ENCODE data around the gene GCAT. TPM values are rescaled to one million over a fixed set of nuclear protein-coding genes. Genes with fewer than 3 reads are reported as not detected.

Gene GCAT
- total RNA-seq, 4 donors from 2014 or later, result 3.8 to 53.8 (median 14.9) TPM

DNA sequence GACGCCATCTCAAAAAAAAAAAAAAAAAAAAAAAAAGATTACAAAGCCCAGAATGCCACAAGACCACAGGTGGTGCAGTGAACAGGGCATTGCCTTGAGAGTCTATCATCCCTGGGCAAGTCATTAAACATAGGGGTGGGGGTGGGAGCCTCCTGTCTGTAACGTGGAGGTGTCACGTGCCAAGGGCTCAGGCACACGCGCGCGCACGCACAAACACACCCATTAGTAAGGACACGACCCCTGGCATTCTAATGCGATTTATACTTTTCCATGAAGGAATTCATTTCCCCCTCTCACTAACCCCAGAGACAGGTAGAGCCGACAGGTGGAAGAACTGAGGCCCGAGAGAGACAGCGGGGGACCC is 5.8 kb upstream of the GCAT start:
- no peaks in the 10 kb centered on the region for H3K36me3 ChIP-seq
- intact Hi-C loops (cut with DNase I; ENCODE audit: low total_unique reads), result no loop called here
- peak overlapping the region; percentile 51 to 66 for H3K4me3 ChIP-seq
- peak overlapping the region in 1 of 2 donors; percentile 54 for H3K27ac ChIP-seq
- H3K27me3 ChIP-seq, result no peaks in the 10 kb centered on the region
- H3K4me1 ChIP-seq, result no peaks in the 10 kb centered on the region
- no peaks in the 10 kb centered on the region for H3K9me3 ChIP-seq
- TF ChIP-seq, protein P1, sequence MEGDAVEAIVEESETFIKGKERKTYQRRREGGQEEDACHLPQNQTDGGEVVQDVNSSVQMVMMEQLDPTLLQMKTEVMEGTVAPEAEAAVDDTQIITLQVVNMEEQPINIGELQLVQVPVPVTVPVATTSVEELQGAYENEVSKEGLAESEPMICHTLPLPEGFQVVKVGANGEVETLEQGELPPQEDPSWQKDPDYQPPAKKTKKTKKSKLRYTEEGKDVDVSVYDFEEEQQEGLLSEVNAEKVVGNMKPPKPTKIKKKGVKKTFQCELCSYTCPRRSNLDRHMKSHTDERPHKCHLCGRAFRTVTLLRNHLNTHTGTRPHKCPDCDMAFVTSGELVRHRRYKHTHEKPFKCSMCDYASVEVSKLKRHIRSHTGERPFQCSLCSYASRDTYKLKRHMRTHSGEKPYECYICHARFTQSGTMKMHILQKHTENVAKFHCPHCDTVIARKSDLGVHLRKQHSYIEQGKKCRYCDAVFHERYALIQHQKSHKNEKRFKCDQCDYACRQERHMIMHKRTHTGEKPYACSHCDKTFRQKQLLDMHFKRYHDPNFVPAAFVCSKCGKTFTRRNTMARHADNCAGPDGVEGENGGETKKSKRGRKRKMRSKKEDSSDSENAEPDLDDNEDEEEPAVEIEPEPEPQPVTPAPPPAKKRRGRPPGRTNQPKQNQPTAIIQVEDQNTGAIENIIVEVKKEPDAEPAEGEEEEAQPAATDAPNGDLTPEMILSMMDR (IDR thresholded peaks at IDR 0.05), result no peak
- TF ChIP-seq POLR2A (IDR thresholded peaks at IDR 0.05), result no peak
- no peak for DNase-seq

DNA sequence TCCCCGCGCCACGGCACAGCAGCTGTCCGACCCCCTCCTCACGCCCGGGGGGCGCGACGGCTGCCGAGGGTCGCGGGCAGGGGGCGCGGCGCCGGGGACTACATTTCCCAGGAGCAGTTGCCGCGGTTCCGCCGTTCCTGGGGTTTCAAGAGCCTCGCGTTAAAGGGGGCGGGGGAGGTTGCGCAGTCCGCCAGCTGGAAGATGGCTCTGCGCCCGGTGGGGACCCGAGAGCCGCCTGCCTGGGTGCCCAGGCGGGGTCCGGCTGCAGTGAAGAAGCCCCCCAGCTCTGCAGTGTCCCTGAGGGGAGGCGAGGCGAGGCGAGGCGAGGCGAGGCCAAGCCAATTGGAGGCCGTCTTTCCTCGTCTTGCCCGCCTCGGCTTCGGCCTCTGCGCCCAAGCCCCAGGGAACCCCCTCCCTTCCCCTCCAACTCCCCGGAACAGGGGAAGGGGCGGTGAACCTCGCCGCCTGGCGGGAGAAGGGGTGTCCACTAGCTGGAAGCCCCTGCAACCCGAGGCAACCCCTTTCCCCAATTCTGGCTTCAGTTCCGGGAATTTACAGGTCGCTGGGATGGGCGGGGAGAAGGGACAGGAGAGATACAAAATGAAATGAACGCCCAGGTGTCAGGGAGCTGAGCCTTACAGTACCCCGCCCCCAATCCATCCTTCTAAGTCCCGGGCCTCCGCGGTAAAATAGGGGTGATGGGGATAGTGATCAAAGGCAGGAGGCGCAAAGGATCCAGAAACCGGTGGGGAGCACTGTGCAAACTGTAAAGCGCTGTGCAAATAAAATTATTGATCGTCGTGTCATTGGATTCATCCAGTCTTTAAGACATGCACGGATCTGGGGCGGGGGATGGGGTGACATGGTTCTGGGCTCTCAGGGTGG is 5.2 kb upstream of the GCAT start:
- DNase-seq, result peak in 1 of 2 donors; percentile 59
- Histone ChIP-seq H3K27ac (peak overlapping the region; percentile 20 to 54), H3K9me3 (no peaks in the 10 kb centered on the region), H3K36me3 (no peaks in the 10 kb centered on the region), H3K27me3 (no peaks in the 10 kb centered on the region), H3K4me1 (no peaks in the 10 kb centered on the region), H3K4me3 (peak overlapping the region; percentile 51 to 66)
- peak in 1 of 2 donors; percentile 45 for TF ChIP-seq POLR2A (IDR thresholded peaks at IDR 0.05)
- TF ChIP-seq, protein P1 (IDR thresholded peaks at IDR 0.05), result peak in 1 of 4 experiments; percentile 15
- intact Hi-C loops (cut with DNase I; ENCODE audit: low total_unique reads), result no loop called here

DNA sequence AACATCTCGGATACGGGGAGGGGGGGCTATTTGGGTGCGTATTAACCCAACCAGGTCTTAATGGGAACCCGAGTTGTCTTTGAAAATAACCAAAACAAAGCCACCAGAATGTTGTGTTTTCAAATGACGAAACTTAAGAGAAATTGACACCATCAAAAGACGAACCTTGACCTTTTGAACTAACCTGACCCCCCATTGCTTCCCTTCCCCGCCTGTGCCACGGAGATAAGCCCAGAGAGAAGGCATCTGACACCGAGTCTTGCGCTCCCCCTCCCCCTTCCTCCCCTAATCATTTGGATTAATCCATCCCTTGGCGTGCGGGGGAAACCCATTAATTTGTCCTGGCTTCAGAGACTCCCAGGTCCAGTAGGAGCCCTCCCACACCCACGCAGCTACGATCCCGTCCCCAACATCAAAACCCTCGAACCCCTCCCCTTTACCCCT is 4.5 kb upstream of the GCAT start:
- Histone ChIP-seq H3K27ac (peak overlapping the region; percentile 7 to 85), H3K27me3 (no peaks in the 10 kb centered on the region), H3K36me3 (no peaks in the 10 kb centered on the region), H3K4me1 (peaks cover 0 to under 1% of the 10 kb centered on the region in 2 donors), H3K9me3 (no peaks in the 10 kb centered on the region), H3K4me3 (peak overlapping the region in 1 of 2 donors; percentile 66)
- intact Hi-C loops (cut with DNase I; ENCODE audit: low total_unique reads), result no loop called here
- no peak for DNase-seq
- TF ChIP-seq POLR2A (IDR thresholded peaks at IDR 0.05), result no peak
- TF ChIP-seq, protein P1 (IDR thresholded peaks at IDR 0.05), result no peak

DNA sequence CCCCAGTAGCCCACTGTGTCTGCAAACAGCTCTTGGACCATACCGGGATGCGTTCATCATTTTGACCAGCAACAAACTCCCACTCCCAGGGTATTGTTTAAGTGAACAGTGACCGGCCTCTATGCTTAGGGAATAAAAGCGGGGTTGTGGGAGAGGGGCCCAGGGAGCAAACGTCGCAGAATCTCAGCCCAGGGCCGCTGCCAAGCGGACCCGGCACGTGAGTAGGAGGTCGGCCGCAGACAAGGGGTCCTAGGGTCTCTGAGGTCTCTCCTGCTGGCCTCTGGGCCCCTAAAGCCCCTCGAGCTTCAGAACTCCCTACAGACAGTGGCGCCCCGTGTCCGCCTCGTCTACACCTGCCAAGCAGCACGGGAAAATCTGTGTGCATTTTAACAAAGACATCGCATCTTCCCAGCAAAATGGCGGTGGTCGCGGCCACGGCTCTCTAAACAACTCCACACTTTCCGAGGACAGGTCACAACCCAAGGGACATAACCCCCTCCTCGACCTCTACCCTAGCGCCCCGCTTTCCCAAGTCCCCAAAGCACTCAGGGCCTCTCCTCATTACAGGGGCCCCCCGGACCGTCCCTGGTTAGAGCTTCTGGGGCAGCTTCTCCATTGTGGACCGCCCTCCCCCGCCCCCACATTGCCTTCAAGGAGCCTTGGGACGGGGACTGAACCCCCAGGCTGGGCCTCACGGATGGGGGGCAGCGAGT is 3.9 kb upstream of the GCAT start:
- H3K4me1 ChIP-seq, result peaks cover 0 to 5% of the 10 kb centered on the region in 2 donors
- TF ChIP-seq POLR2A (IDR thresholded peaks at IDR 0.05), result no peak
- TF ChIP-seq, protein P1 (IDR thresholded peaks at IDR 0.05), result no peak
- intact Hi-C loops (cut with DNase I; ENCODE audit: low total_unique reads), result no loop called here
- no peaks in the 10 kb centered on the region for H3K36me3 ChIP-seq
- peak overlapping the region; percentile 85 to 86 for H3K27ac ChIP-seq
- no peak overlapping the region for H3K4me3 ChIP-seq
- no peaks in the 10 kb centered on the region for H3K9me3 ChIP-seq
- DNase-seq, result no peak
- H3K27me3 ChIP-seq, result no peaks in the 10 kb centered on the region
